GM12873 (cell line): ENCODE data around the gene PTPRO.

ENCODE experiments used
- CTCF ChIP-seq: IDR thresholded peaks from 2 replicates; pipeline ENCODE4 v1.5.1; 2012; ENCODE audit warnings: low read depth, mild to moderate bottlenecking, moderate library complexity, low read length, control low read depth; ENCODE audit not compliant: insufficient read depth; ENCODE audit errors: missing control alignments

Gene PTPRO

GRCh38 chr12:15323480-15323879 is 1.2 kb downstream of the PTPRO start:
- no peak for TF ChIP-seq CTCF

DNA sequence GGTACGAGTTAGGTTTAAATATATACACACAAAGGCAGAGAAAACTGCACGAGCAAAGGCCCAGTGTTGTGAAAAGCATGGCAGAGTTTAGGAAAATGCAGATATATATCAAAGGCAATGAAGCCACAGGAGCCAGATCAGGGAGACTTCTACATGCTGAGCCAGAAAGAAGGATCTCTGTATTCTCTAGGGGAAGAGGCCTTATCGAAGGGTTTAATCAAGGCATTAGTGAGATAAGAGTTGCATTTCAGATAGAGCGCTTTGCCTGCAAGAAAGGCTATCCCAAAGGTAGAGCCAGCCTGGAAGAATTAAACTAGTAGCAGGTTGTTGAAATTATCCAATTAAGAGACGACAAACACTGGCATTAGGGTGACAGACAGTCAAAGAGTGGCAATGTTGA is 7.6 kb downstream of the PTPRO start:
- no peak for TF ChIP-seq CTCF

DNA sequence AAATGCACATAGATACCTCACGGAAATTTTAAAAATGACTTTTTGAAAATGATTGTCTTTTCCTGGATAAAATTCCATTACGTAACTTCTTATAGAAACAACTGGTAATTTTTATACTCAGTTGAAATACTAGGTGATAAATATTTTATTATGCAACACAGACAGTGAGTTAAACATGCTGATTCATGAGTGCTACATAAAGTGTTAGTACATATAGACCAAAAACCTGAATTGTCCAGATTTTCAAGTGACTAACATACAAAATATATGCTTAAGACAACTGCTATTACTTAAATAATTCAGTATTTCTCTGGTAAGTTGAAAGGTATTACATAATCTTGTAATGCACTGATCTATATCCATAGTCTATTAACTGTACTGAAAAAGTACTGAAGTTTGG is 11.9 kb downstream of the PTPRO start:
- no peak for TF ChIP-seq CTCF

DNA sequence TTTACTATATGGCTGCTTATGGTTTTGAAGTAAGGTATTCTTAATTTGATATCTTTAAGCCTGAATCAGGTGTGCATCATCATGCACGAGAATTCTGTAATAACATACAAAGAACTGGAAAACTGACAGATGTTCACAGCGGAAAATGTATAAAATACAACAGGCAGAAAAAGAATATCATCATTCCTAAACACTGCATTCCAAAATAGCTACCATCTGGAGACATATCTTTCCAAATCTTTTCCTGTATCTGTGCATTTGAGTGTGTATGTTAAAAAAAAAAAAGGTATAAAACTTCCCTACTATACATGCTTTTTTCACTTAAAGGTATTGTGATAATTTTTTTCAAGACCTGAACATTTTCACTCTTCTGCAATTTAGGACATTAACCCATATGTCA is 13.7 kb downstream of the PTPRO start:
- no peak for TF ChIP-seq CTCF

DNA sequence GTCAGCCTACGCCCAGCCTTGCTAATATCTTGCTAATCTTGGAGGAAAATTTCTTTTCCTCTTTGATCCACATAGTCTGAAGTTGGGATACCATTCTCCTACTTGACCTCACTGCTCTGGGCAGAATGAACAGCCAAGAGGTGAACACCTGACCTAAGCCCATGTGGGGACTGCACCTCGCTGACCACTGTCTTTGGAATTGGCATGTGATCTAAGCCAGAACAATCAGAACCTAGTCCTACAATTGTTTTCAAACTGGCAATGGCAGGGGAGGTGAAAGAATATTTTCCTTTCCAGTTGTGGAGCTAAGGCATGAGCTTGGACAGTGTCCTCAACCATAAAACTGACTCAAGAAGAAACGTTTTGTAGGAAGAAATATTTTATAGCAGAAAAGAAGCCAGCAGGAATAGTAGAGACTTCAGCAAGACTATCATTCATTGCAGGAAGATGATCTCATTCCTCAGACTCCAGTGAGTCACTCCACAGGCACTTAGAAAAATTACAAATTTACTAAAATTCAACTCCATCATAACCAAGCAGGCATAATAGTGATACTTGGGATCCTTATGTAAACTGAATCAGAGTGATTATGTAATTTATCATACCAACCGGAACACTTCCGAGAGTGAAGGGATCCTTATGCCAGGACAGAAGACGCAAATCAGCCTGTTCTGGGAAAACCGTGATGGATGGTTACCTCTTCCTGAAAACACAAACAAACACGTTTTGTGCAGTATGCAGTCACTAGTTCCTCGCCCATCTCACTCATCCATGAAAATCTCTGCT is 14.7 kb downstream of the PTPRO start:
- TF ChIP-seq CTCF: no peak

- TF ChIP-seq CTCF: no peak
Observed at GRCh38 chr12:15341371-15341770, 19.1 kb downstream of the PTPRO start.

DNA sequence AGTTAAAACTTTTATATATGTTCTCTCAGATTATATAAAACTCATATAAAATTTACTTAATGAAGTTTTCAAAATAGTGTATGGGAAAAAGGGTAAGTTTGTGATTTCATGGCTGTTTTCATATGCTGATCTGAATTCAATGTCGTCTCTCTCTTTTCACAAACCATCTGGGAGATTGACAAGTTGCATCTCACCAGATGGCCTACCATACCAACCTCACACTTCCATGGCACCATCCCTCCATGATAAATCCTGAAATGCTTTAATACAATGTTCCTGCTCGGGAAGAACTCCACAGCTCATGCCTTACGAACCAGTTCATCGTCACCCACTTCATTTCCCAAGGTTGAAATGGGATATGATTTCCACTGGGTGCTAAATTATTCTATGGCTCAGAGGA is 22.3 kb downstream of the PTPRO start:
- TF ChIP-seq CTCF: no peak
